GM12864 (cell line): ENCODE measurements around the gene SLC22A23.

ENCODE experiments used
- DNase-seq: peaks from one replicate; pipeline ENCODE4 v3.0.0-alpha.2; 2011; ENCODE audit warnings: low read depth
- H3K4me3 ChIP-seq: 2 replicates; pipeline ENCODE4 v1.5.1; 2011; ENCODE audit warnings: mild to moderate bottlenecking, low read depth, low read length, control low read depth
- TF ChIP-seq, protein P1 (sequence below): IDR thresholded peaks from 2 replicates; pipeline ENCODE4 v1.5.1; 2011; ENCODE audit warnings: low read depth, mild to moderate bottlenecking, moderate library complexity, low read length, control low read depth, inconsistent platforms; ENCODE audit errors: missing control alignments

The SLC22A23 gene

DNA sequence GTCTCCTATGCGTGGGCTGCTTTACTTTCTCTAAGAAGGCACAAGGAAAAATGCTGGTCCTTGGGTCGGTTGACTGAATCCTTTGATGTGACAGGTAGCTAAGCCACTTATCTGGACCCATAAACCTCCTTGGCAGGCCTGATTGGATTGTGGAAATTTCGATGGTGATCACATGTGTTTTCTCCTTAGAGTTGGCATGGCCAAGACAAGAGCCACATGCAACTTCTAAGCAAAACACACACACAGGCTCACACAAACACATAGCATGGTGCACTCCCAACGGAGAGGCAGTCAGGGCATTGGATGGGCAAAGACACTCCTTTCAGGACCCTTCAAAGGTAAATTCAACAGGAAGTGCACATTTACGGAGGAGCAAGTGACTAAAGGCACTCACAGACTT, 102.9 kb downstream of the SLC22A23 start:
- DNase-seq = no peak
- no peak overlapping the region for H3K4me3 ChIP-seq

DNA sequence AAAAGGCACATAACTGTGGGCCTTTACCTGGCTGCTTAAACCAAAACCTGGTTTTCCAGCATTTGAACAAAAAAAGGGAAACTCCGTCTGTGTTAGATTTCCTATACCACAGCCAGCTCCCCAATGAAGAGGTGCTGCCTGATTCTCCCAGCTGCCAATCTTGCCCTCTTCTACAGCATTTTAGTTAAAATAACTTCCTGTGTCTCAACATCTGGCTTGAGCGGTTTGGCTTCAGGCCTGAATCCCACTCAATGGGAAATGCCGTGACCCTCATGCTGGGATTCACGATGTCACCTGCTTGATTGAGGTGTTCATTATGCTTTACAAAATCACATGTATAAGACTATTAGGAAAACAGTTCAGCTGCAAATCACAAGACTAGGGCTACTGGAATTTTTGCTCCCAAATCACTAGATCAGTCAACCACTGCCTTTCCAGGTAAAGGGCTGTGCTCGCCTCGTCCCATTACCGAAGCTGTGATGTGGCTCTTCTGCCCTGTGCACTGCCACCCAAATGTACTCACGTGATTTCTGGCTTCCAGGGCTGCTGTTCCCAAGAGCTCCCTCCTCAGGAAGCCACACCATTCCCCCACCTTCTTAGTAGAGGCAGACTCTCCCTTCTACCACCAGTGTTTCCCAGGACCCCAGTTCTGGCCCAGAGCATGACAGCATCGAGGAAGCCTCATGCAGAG, 103.5 kb downstream of the SLC22A23 start:
- no peak overlapping the region for H3K4me3 ChIP-seq
- DNase-seq = no peak
- TF ChIP-seq, protein P1, sequence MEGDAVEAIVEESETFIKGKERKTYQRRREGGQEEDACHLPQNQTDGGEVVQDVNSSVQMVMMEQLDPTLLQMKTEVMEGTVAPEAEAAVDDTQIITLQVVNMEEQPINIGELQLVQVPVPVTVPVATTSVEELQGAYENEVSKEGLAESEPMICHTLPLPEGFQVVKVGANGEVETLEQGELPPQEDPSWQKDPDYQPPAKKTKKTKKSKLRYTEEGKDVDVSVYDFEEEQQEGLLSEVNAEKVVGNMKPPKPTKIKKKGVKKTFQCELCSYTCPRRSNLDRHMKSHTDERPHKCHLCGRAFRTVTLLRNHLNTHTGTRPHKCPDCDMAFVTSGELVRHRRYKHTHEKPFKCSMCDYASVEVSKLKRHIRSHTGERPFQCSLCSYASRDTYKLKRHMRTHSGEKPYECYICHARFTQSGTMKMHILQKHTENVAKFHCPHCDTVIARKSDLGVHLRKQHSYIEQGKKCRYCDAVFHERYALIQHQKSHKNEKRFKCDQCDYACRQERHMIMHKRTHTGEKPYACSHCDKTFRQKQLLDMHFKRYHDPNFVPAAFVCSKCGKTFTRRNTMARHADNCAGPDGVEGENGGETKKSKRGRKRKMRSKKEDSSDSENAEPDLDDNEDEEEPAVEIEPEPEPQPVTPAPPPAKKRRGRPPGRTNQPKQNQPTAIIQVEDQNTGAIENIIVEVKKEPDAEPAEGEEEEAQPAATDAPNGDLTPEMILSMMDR = no peak

More for the DNA sequence above, 102.9 kb downstream of the SLC22A23 start:
- TF ChIP-seq, protein P1 = no peak

DNA sequence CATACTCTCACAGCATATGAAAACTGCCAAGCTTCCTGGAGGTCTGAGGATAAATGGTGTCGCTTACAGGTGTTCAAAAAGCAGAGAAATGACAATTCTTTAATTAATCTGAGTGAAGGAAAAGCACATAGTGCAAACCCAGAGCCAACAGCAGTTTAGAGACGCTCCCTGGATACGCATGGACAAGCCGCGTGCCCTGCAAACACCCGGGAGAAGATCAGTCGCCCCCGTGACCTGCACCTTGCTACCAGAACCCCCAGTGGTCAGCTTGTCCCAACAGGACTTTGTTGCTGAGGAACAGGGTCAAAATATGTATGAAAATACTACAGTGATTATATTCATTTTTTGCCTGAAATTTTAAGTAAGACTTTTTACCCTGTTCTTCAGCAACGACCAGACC, 104.2 kb downstream of the SLC22A23 start:
- no peak for DNase-seq
- TF ChIP-seq, protein P1 = no peak
- no peak overlapping the region for H3K4me3 ChIP-seq

DNA sequence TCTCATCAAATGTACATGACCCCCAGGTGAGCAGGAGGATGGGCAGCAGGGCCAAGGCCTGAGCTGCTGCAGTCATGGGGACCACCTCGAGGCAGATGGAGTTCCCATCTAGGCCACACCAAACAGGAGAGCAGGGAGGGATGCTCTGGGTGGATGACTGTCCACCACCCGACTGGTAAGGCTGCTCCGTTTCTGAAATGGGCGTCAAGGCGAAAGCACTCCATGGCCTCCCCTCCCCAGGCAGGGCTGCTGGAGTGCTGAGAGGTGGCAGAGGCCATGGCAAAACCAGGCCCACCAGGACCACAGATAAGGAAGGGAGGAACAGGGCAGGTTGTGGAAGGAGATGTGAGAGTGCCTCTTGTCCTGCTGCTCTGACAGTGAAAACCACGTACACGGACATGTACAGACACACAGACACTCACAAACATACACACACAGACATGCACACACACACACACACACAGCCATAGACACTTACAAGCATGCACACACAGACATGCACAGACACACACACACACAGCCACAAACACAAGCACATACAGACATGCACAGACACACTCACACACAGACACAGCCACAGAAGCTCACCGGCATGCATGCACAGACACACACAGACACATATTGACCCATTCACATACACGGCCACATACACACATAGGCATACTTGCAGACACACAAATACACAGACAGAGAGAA, 104.9 kb downstream of the SLC22A23 start:
- TF ChIP-seq, protein P1 = no peak
- no peak overlapping the region for H3K4me3 ChIP-seq
- DNase-seq = no peak

DNA sequence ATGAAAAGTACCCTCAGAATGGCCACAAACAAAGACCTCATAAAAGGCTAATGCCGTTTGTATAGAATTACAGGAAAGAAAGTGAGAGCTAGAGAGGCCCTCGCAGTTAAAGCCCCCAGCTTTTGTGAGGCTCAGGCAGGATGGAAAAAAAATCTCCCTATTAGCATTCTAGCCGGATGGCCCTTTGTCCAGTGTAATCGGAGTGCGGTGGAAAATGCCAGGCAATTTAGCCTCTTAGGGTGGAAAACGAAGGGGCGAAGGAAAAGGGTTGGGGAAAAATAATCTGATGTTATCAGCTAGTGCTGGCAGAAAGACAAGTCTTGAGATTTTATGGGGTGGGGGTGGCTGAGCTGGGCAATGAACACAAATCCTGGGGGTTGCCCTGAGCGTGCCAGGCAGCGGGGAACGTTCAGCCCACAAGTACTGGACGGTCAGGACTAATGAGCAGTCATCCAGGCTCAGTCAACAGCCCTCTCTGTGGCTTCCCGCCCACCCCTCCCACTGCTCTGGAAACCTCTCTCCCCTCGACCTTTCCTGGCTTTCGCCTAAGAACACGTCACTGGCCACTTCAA, 105.7 kb downstream of the SLC22A23 start:
- TF ChIP-seq, protein P1 = no peak
- DNase-seq = no peak
- no peak overlapping the region for H3K4me3 ChIP-seq

DNA sequence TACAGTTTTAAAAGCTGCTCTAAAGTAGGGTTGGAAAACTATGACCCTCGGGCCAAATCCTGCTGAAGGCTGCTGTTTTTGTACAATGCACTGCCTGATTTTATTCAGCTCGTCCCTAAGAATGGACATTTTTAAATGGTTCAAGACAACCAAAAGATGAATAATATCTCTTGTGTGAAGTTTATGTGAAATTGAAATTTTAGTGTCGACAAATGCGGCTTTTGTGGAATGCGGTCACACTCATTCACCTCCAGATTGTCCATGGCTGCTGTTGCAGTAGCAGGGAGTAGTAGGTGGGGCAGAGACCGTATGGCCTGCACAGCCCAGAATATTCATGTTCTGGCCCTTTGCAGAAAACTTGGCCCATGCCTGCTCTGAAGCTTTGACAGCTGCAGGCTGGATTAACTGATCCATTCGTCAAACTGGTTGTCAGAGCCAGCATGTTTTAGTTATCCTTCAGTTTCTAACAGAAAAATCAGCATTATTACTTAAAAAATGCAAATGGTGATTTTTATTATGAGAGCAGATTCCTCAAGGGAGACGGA, 106.5 kb downstream of the SLC22A23 start:
- DNase-seq = no peak
- no peak overlapping the region for H3K4me3 ChIP-seq
- TF ChIP-seq, protein P1 = no peak
